ENCODE measurements around the gene CYP1A2.

CYP1A2 gene

DNA sequence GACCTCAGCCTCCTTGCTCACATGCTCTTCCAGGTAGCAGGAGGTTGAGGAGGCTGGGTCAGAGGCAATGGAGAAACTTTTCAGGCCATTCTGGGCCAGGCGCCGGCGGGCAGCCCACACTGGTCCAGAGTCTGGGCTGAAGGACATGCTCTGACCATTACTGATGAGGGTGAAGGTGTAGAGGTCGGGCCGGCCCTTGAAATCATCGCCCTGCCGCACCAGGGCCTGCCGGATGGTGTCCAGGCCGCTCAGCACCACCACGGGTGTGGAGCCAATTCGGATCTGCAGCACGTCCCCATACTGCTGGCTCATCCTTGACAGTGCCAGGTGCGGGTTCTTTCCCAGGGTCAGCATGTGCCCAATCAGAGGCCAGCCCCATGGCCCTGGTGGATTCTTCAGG lies 26.1 kb upstream of the CYP1A2 start:
- H3K27ac ChIP-seq, result no peak overlapping the region; the same call in 1 of the 2 replicates
- no peak for TF ChIP-seq ZFX (IDR thresholded peaks at IDR 0.05; ENCODE audit: borderline replicate concordance)
- TF ChIP-seq, protein P1, sequence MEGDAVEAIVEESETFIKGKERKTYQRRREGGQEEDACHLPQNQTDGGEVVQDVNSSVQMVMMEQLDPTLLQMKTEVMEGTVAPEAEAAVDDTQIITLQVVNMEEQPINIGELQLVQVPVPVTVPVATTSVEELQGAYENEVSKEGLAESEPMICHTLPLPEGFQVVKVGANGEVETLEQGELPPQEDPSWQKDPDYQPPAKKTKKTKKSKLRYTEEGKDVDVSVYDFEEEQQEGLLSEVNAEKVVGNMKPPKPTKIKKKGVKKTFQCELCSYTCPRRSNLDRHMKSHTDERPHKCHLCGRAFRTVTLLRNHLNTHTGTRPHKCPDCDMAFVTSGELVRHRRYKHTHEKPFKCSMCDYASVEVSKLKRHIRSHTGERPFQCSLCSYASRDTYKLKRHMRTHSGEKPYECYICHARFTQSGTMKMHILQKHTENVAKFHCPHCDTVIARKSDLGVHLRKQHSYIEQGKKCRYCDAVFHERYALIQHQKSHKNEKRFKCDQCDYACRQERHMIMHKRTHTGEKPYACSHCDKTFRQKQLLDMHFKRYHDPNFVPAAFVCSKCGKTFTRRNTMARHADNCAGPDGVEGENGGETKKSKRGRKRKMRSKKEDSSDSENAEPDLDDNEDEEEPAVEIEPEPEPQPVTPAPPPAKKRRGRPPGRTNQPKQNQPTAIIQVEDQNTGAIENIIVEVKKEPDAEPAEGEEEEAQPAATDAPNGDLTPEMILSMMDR (IDR thresholded peaks at IDR 0.05), result no peak

DNA sequence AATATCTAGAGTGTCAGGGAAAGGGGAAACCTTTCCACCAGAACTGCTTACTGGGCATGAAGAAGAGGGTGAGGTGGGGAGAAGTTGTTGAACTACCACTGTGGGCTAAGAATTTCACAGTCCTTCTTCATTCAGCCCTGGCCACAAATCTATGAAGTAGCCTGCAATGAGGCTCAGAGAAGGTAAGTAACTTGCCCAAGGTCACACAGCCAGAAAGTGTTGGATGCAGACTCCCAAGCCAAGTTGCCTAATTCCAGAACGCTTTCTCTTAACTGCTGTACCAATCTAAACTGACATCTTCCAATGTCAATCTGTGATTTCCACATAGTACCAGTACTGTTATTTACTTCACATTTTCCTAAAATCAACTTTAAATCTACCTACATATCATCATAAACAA lies 25.5 kb upstream of the CYP1A2 start:
- TF ChIP-seq, protein P1 (IDR thresholded peaks at IDR 0.05), result no peak
- no peak for TF ChIP-seq ZFX (IDR thresholded peaks at IDR 0.05; ENCODE audit: borderline replicate concordance)
- H3K27ac ChIP-seq, result no peak overlapping the region; the same call in 1 of the 2 replicates

DNA sequence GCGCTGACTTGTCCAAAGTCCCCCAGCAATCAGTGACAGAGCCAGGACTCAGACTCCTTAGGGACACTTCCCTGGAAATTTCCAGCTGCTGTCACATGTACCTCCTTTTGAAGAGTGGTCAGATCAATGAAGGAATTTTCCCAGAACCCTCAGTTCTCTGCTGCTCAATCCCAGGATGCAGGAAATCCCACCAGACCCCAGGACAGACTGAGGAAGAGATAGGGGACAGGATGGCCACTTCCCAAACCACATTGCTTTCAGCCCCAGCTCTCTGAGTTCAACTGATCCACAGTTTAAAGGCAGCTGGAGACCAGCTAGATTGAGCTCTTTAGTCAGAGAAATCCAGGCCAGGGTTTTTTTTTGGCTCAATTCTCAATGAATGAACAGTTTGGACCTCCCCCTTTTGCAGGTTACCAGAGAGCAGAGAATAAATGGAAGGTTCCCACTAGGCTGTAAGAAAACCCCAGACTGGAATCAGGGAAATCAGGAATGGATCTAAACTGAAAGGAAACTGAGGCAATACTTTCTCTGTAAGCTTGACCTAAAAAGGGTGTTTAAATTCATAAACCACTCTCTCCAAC lies 24.8 kb upstream of the CYP1A2 start:
- H3K27ac ChIP-seq, result peak overlapping the region; percentile 86; the same call in 1 of the 2 replicates
- no peak for TF ChIP-seq ZFX (IDR thresholded peaks at IDR 0.05; ENCODE audit: borderline replicate concordance)
- TF ChIP-seq, protein P1 (IDR thresholded peaks at IDR 0.05), result no peak

DNA sequence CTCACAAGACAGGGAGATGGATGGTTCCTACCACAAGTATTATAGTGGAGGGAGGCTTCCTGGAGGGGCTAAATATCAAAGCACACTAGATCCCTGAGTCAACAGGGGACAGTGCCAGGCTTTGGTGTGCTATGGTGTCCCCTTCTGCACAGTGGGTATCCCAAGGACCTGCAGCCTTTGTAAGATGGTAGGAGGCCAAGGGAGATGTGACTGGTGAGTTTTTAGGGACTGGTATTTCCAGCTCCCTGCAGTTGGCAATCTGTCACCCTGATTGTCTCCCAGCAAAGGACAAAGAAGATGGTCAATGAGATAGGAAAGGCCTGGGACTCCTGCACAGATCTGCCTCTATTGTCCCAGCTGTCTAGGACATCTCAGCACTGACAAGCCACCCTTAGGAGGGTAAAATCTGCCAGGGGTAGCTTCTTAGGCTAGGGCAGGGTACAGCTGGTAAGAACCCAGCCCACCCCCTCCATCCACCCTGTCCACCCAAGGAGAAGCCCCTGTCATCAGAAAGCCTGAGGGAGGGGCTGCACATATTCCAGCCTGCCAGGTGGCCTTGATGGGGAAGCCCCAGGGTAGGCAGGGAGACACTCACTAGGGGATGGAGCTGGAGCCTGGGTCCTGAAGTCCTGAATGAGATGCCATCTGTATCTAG lies 23.9 kb upstream of the CYP1A2 start:
- TF ChIP-seq, protein P1 (IDR thresholded peaks at IDR 0.05), result no peak
- no peak for TF ChIP-seq ZFX (IDR thresholded peaks at IDR 0.05; ENCODE audit: borderline replicate concordance)
- peak overlapping the region; percentile 86 for H3K27ac ChIP-seq

DNA sequence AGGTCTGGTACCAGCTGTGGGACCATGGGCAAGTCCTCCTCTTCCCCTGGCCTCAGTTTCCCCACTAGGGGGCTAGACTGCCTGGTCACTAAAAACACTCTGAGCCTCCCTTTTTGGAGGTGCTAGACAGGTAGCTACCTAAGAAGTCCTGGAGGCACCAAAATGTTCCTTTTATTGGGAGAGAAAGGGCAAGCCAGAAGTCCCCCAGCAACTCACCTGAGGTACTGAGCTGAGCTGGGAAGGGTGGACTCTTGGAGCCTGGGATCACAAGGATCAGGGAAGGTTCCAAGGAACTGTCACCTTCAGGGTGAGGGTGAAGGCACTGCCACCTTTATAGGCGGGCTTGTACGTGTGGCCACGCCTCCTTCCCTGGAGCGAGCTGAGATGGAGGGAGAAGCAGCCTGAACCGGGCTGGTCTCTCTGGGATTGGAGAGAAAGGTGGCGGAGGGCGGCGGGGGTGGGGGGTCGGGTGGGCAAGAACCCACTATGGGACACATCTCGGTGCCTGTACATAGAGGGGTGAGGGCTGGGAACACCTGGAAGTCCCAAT lies 23.3 kb upstream of the CYP1A2 start, which contains the start of gene CYP1A1:
Gene CYP1A1, minus strand, starts transcription at position 304 of the 550 bp plus-strand sequence. CDS start 2,431 bp downstream, outside the sequence.
- no peak for TF ChIP-seq ZFX (IDR thresholded peaks at IDR 0.05; ENCODE audit: borderline replicate concordance)
- TF ChIP-seq, protein P1 (IDR thresholded peaks at IDR 0.05), result no peak
- peak within 1 kb of the TSS; percentile 86 for H3K27ac ChIP-seq

DNA sequence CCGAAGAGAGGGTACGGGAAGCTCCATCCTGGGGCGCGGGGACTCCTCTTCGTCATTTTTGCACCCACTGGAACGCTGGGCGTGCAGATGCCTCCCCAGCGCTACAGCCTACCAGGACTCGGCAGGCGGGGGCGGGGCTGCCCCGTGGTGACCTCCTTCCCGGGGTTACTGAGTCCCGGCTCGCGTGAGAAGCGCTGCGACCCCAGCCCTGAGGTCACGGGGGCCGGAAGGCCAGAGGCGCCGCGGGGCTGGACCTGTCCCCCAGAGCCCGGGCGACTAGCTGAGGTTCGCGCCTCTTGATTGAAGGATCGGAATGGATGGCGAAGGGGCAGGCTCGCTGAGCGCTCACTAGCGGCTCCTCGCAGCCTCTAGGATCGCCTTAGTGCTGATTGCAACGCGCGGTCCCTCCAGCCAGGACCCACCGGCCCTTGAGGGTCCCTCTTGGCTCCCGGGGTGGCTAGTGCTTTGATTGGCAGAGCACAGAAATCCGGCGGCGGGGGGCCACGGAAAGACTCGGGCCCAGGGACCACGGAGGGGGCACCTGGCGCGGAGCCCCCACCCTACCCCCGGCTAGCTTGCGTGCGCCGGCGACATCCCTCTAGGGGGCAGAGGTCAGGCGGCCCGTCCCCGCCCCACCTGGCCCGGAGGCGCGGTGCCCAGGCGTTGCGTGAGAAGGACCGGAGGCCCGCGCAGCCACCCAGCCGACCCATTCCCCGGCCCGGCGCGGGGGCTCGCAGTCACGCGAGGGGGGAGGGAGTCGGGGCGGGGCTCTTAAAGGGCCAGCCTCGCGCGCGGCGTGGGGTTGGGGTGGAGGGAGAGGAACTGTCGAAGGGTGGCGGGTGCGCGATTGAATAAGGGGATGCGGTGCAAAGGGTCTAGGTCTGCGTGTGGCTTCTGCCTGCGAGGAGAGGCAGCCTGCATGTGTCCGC lies 22.5 kb upstream of the CYP1A2 start:
- TF ChIP-seq, protein P1 (IDR thresholded peaks at IDR 0.05), result peak; percentile 34
- TF ChIP-seq ZFX (IDR thresholded peaks at IDR 0.05; ENCODE audit: borderline replicate concordance), result no peak
- H3K27ac ChIP-seq, result peak overlapping the region; percentile 86
